Measurements from ENCODE around the gene MAGED1. TPM values are rescaled to one million over a fixed set of nuclear protein-coding genes. Genes with fewer than 3 reads are reported as not detected.

MAGED1 gene, protein sequence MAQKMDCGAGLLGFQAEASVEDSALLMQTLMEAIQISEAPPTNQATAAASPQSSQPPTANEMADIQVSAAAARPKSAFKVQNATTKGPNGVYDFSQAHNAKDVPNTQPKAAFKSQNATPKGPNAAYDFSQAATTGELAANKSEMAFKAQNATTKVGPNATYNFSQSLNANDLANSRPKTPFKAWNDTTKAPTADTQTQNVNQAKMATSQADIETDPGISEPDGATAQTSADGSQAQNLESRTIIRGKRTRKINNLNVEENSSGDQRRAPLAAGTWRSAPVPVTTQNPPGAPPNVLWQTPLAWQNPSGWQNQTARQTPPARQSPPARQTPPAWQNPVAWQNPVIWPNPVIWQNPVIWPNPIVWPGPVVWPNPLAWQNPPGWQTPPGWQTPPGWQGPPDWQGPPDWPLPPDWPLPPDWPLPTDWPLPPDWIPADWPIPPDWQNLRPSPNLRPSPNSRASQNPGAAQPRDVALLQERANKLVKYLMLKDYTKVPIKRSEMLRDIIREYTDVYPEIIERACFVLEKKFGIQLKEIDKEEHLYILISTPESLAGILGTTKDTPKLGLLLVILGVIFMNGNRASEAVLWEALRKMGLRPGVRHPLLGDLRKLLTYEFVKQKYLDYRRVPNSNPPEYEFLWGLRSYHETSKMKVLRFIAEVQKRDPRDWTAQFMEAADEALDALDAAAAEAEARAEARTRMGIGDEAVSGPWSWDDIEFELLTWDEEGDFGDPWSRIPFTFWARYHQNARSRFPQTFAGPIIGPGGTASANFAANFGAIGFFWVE
- total RNA-seq (2021) (283 and 323 TPM in 2 replicates), Bru-seq, nascent RNA (percentile 79 among the genes with signal in this experiment), BruChase-seq, experiment 1, labeled RNA remaining after a 2-hour chase (percentile 83 among the genes with signal in this experiment), BruChase-seq, experiment 2, labeled RNA remaining after a 6-hour chase (percentile 84 among the genes with signal in this experiment)
- long read RNA-seq, transcript MAGED1-204 (13 exons, 2,701 nt), result minor isoform, 114 of 1,062 reads
- long read RNA-seq, transcript MAGED1-201 (13 exons, 2,747 nt), result major isoform, 762 of 1,062 reads
- long read RNA-seq, partial matches to known transcripts, result 141 of 1,062 reads
- long read RNA-seq, other reads (novel, unspliced or antisense), result 43 of 1,062 reads

- intact Hi-C loops (cut with micrococcal nuclease; ENCODE audit: unreplicated experiment), result no loop called here
- POLR2A ChIA-PET (ENCODE audit: low non-redundant PET), result no interaction called here
- TSS peak; percentile 79 for BruUV-seq (replicated peaks)
- H3K27ac ChIP-seq (ENCODE audit: low read depth, low read length, poor library complexity, severe bottlenecking), result peak within 1 kb of the TSS; percentile 88
- peak; percentile 94 for DNase-seq (ENCODE audit: low spot score)
- H3K9me3 ChIP-seq (ENCODE audit: low read depth, low read length, poor library complexity, severe bottlenecking), result no peaks in the 10 kb centered on the region
- TF ChIP-seq CTCF (conservative IDR thresholded peaks at IDR 0.05; ENCODE audit: low read depth, low read length) (no peak), EZH2 (IDR thresholded peaks at IDR 0.05; ENCODE audit: borderline replicate concordance, low read depth, low read length, poor library complexity, severe bottlenecking) (no peak)
- H3K36me3 ChIP-seq (ENCODE audit: insufficient read depth, low read length, poor library complexity, severe bottlenecking), result peaks cover 32% of the 10 kb centered on the region
- H3K27me3 ChIP-seq (replicated peaks; ENCODE audit: insufficient read depth, low read depth, low read length, poor library complexity), result no peaks in the 10 kb centered on the region
- H3K4me1 ChIP-seq (ENCODE audit: insufficient read depth, low read length, poor library complexity, severe bottlenecking), result peaks cover 22% of the 10 kb centered on the region
- CTCF ChIA-PET, result interaction anchor here (0.7 kb wide), 1 partner anchor 251 kb away, joined by 4 read pairs; no protein-coding TSS in a partner anchor
- peak within 1 kb of the TSS; percentile 79 for H3K4me3 ChIP-seq (ENCODE audit: low read depth, low read length, poor library complexity, severe bottlenecking)
Measured at GRCh38 chrX:51892921-51893745, at the start of gene MAGED1. MAGED1 (plus strand) TSS chrX:51893623; CDS start chrX:51894305, 682 bp downstream.

DNA sequence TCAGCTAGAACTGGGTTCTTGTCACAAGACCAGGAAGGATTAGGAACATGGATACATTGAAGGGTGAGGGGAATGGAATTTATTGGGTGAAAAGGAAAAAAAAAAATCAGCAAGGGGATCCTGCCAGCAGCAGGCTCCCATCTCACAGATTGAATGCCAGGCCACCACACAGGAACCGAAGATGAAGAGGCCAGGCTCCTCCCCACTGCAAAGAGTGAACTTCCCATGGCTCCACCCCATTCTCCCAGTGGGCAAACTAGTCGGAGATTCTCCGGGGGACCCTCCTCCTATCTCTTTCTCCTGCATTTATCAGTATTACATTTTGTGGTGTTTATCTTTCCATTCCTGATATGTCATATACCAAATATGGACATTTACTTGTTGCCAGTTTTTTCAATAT is 46.0 kb upstream of the MAGED1 start:
- no peak for DNase-seq (ENCODE audit: low spot score)
- Histone ChIP-seq H3K36me3 (ENCODE audit: insufficient read depth, low read length, poor library complexity, severe bottlenecking) (no peaks in the 10 kb centered on the region), H3K27ac (ENCODE audit: low read depth, low read length, poor library complexity, severe bottlenecking) (no peak overlapping the region), H3K4me1 (ENCODE audit: insufficient read depth, low read length, poor library complexity, severe bottlenecking) (peaks cover 10% of the 10 kb centered on the region), H3K4me3 (ENCODE audit: low read depth, low read length, poor library complexity, severe bottlenecking) (no peak overlapping the region), H3K9me3 (ENCODE audit: low read depth, low read length, poor library complexity, severe bottlenecking) (no peaks in the 10 kb centered on the region), H3K27me3 (replicated peaks; ENCODE audit: insufficient read depth, low read depth, low read length, poor library complexity) (no peaks in the 10 kb centered on the region)
- no TSS peak for BruUV-seq (replicated peaks)
- intact Hi-C loops (cut with micrococcal nuclease; ENCODE audit: unreplicated experiment), result no loop called here
- ChIA-PET CTCF (no interaction called here), POLR2A (ENCODE audit: low non-redundant PET) (no interaction called here)
- no peak for TF ChIP-seq EZH2 (IDR thresholded peaks at IDR 0.05; ENCODE audit: borderline replicate concordance, low read depth, low read length, poor library complexity, severe bottlenecking)

- BruUV-seq (replicated peaks), result no TSS peak
- no peaks in the 10 kb centered on the region for H3K27me3 ChIP-seq (replicated peaks; ENCODE audit: insufficient read depth, low read depth, low read length, poor library complexity)
- H3K4me3 ChIP-seq (ENCODE audit: low read depth, low read length, poor library complexity, severe bottlenecking), result no peak overlapping the region
- ChIA-PET CTCF (no interaction called here), POLR2A (ENCODE audit: low non-redundant PET) (no interaction called here)
- no peak for DNase-seq (ENCODE audit: low spot score)
- H3K4me1 ChIP-seq (ENCODE audit: insufficient read depth, low read length, poor library complexity, severe bottlenecking), result peaks cover 10% of the 10 kb centered on the region
- intact Hi-C loops (cut with micrococcal nuclease; ENCODE audit: unreplicated experiment), result no loop called here
- peaks cover 4% of the 10 kb centered on the region for H3K9me3 ChIP-seq (ENCODE audit: low read depth, low read length, poor library complexity, severe bottlenecking)
- TF ChIP-seq EZH2 (IDR thresholded peaks at IDR 0.05; ENCODE audit: borderline replicate concordance, low read depth, low read length, poor library complexity, severe bottlenecking), result no peak
- no peak for TF ChIP-seq CTCF (conservative IDR thresholded peaks at IDR 0.05; ENCODE audit: low read depth, low read length)
- no peak overlapping the region for H3K27ac ChIP-seq (ENCODE audit: low read depth, low read length, poor library complexity, severe bottlenecking)
- no peaks in the 10 kb centered on the region for H3K36me3 ChIP-seq (ENCODE audit: insufficient read depth, low read length, poor library complexity, severe bottlenecking)
Measured at GRCh38 chrX:51851507-51852085, 41.8 kb upstream of the MAGED1 start.
